Measurements from ENCODE around the gene SCRN2.

Gene SCRN2

DNA sequence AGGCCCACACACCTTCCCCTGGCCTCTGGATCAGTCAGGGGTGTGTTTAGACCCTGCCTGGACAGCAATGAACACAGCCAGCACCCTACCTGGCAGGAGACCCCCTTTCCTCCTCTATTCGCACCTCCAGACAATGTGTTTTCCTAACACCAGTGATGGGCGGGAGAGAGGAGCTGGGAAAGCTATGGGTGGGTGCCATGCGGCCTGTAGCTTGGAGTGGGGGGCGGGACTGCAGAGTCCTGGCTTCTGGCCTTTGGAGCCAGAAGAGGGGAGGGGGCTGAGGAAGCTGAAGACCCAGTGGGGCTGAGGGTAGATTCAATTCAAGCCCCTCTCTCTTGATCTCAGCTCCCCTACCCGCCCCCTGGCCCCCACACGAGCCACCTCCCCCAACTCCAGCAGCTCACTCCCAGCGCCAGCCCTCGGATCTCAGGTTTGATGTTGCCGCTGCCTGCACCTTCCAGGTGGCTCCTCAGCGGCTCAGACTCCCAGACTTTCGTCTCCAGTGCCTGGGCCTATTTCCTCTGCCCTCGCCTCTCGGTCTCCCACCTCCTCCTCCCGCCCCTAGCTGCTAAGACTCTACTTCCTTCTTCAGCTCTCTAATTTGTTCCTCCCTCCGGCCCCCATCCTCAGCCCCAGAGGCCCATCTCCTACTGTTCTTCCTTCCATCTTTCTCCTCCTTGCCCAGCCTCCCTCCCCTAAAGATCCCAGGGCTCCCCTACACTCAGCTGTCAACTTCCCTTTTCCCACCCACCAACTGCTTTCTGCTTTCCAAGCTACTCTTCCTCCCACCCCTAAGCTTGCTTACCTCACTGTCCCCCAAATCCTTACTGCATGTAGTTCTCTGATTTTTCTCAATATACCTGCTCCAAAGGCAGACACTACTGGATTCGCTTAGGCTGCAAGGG, 16.7 kb upstream of the SCRN2 start:
- no peak for DNase-seq (ENCODE audit: low read depth)
- TF ChIP-seq, protein P1, sequence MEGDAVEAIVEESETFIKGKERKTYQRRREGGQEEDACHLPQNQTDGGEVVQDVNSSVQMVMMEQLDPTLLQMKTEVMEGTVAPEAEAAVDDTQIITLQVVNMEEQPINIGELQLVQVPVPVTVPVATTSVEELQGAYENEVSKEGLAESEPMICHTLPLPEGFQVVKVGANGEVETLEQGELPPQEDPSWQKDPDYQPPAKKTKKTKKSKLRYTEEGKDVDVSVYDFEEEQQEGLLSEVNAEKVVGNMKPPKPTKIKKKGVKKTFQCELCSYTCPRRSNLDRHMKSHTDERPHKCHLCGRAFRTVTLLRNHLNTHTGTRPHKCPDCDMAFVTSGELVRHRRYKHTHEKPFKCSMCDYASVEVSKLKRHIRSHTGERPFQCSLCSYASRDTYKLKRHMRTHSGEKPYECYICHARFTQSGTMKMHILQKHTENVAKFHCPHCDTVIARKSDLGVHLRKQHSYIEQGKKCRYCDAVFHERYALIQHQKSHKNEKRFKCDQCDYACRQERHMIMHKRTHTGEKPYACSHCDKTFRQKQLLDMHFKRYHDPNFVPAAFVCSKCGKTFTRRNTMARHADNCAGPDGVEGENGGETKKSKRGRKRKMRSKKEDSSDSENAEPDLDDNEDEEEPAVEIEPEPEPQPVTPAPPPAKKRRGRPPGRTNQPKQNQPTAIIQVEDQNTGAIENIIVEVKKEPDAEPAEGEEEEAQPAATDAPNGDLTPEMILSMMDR (conservative IDR thresholded peaks at IDR 0.05; ENCODE audit: control insufficient read depth, insufficient read depth, low read depth, low read length), result no peak
- H3K4me3 ChIP-seq (ENCODE audit: control insufficient read depth, low read depth, low read length), result no peak overlapping the region

DNA sequence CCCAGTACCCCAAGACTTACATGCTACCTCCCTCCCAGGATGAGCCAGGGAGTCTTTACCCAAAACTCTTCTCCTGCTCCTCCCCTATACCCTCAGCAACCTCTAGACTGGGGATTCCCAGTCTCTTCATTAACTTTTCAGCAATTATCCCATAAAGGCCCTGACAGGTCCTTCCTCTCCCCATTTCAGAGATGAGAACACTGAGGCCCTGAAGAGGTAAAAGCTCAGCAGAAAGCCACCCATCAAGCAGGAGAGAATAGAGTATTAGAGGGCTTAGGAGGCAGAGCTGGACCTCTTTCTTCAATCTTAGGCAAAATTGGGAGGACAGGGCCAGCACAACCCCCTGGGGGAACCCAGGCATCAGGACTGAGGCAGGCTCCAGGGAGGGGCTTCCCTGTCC, 15.8 kb upstream of the SCRN2 start:
- no peak for DNase-seq (ENCODE audit: low read depth)

DNA sequence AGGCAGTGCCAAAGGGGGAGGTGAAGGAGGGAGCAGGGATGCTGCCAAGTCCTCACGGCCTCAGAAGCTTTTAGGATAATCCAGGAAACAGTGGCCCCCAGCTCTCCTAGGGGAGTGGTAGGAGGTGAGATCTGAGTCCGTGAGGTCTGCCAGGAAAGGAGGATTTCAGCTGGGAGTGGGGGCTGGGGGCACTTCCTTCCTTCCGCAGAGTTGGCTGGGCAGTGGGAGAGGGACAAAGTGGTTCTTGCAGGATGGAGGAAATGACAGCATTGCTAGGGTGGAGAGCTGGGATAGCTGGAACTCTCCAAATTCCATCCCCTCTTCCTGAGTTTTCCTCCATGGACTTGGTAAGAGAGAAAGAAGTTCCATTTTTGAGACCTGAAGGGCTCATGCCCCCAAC, 14.7 kb upstream of the SCRN2 start:
- TF ChIP-seq, protein P1 (conservative IDR thresholded peaks at IDR 0.05; ENCODE audit: control insufficient read depth, insufficient read depth, low read depth, low read length), result no peak

More for the DNA sequence above, 15.8 kb upstream of the SCRN2 start:
- H3K4me3 ChIP-seq (ENCODE audit: control insufficient read depth, low read depth, low read length), result no peak overlapping the region
- TF ChIP-seq, protein P1 (conservative IDR thresholded peaks at IDR 0.05; ENCODE audit: control insufficient read depth, insufficient read depth, low read depth, low read length), result no peak

DNA sequence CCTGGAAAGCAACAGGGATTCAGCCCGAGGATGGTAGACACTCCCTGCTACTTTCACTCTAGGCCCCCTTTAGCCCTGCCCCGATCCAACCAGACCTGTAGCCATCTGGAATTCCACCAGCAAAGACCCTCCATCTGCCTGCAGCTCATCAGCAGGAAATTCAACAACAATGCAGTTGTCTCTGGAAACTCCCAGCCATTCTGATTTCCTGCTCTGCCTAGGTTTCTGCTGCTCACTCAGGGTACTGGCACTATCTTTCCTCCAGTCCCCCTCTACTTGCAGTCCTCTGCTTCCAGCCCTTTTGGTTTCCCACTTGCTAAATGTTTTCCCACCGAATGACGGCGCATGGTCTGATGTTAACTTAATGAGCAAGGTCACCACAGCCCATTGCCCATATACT, 12.5 kb upstream of the SCRN2 start:
- TF ChIP-seq, protein P1 (conservative IDR thresholded peaks at IDR 0.05; ENCODE audit: control insufficient read depth, insufficient read depth, low read depth, low read length), result no peak
- no peak overlapping the region for H3K4me3 ChIP-seq (ENCODE audit: control insufficient read depth, low read depth, low read length)
- no peak for DNase-seq (ENCODE audit: low read depth)

More for the DNA sequence above, 14.7 kb upstream of the SCRN2 start:
- no peak for DNase-seq (ENCODE audit: low read depth)
- no peak overlapping the region for H3K4me3 ChIP-seq (ENCODE audit: control insufficient read depth, low read depth, low read length)

DNA sequence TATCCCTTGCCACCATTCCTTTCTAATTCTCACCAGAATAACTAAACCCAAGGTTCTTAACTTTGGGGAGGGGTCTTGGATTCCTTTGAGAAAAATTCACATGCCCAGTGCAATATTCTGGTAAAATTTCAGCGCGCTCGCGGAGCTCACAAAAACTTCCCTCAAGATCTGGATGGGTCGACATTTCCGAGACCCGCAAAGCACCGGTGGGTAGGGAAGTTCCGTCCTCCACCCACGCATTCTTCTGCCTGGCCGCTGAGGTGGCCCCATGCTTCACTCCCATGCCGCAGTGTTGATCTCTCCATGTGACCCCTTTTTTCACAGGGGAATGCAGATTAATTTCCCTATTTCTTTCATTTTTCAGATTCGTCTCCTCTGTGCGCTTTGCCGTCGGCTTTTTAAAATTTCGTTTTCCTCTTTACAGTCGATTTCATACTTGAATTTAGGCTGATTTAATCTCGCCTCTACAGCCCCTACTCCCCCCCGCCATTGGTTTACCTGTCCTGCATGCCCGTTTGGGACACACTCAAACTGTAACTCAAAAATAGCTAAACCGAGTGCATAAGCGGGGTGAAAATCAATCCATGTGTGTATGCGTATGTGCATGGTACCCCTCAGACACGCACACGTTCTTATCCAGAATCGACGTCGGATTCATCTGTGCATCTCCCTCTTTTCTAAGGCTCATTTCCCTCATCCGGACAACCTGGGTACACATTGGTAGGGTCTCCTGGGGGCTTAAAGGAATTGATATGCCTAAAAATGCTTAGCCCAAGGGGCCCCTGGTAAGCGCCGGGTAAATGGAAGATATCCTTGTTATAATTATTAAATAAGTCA, 11.3 kb upstream of the SCRN2 start:
- no peak overlapping the region for H3K4me3 ChIP-seq (ENCODE audit: control insufficient read depth, low read depth, low read length)
- no peak for DNase-seq (ENCODE audit: low read depth)
- TF ChIP-seq, protein P1 (conservative IDR thresholded peaks at IDR 0.05; ENCODE audit: control insufficient read depth, insufficient read depth, low read depth, low read length), result no peak

DNA sequence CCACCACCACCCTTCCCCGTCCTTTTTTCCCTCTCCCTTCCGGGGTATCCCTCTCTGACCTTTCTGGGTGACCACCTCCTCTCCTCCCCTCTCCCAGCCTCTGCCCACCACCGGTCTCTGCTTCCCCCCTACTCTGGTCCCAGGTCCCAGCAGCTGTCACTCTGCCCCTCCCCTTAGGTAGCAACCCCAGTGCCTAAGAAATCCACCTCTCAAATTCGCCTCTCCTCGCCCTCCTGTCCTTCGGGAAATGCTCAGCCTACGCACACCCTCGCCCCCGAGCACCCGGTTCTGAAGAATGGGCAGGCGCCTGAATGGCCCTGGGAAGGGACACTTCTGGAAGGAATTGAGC, 10.7 kb upstream of the SCRN2 start:
- TF ChIP-seq, protein P1 (conservative IDR thresholded peaks at IDR 0.05; ENCODE audit: control insufficient read depth, insufficient read depth, low read depth, low read length), result no peak
- no peak overlapping the region for H3K4me3 ChIP-seq (ENCODE audit: control insufficient read depth, low read depth, low read length)
- DNase-seq (ENCODE audit: low read depth), result no peak
